Astrocyte of the hippocampus (primary cell): ENCODE measurements around the gene PRM3.
A peak's percentile ranks its signal among the peaks of the same experiment; 100 is the strongest.
"Not testable (repeated sequence)": the region's sequence is repeated elsewhere in the genome, so short reads cannot be mapped to it uniquely, and the experiment has no call there.

Source experiments
- DNase-seq: peaks from one replicate; pipeline ENCODE4 v3.0.0; 2011; ENCODE audit warnings: low read depth, low spot score

Gene PRM3

GRCh38 chr16:11306381-11306780 lies 33.0 kb upstream of the PRM3 start:
- DNase-seq: no peak

- no peak for DNase-seq
Measured at GRCh38 chr16:11303405-11304138, 30.1 kb upstream of the PRM3 start.

- no peak for DNase-seq
Measured at GRCh38 chr16:11302977-11303376, 29.5 kb upstream of the PRM3 start.

- DNase-seq: no peak
Measured at GRCh38 chr16:11301645-11302501, 28.4 kb upstream of the PRM3 start.

GRCh38 chr16:11300560-11300892 lies 27.1 kb upstream of the PRM3 start:
- DNase-seq: no peak

- DNase-seq: no peak
Measured at GRCh38 chr16:11299865-11300559, 26.6 kb upstream of the PRM3 start.

- DNase-seq: not testable (repeated sequence)
Measured at GRCh38 chr16:11298950-11299547, 25.6 kb upstream of the PRM3 start.

GRCh38 chr16:11298143-11298900 lies 24.9 kb upstream of the PRM3 start:
- no peak for DNase-seq

- DNase-seq: peak; percentile 96
Measured at GRCh38 chr16:11297492-11298142, 24.2 kb upstream of the PRM3 start.

- peak; percentile 41 for DNase-seq
Measured at GRCh38 chr16:11296706-11297491, 23.5 kb upstream of the PRM3 start.

- no peak for DNase-seq
Measured at GRCh38 chr16:11296351-11296705, 22.9 kb upstream of the PRM3 start.

- DNase-seq: no peak
Measured at GRCh38 chr16:11295672-11296071, 22.2 kb upstream of the PRM3 start.

- DNase-seq: no peak
Measured at GRCh38 chr16:11292076-11292748, 18.8 kb upstream of the PRM3 start.

- peak; percentile 43 for DNase-seq
Measured at GRCh38 chr16:11291091-11291703, 17.8 kb upstream of the PRM3 start.

- DNase-seq: no peak
Measured at GRCh38 chr16:11290102-11290893, 16.9 kb upstream of the PRM3 start.

- DNase-seq: not testable (repeated sequence)
Measured at GRCh38 chr16:11289696-11290095, 16.3 kb upstream of the PRM3 start.

- no peak for DNase-seq
Measured at GRCh38 chr16:11289202-11289601, 15.8 kb upstream of the PRM3 start.

GRCh38 chr16:11285842-11286241 lies 12.4 kb upstream of the PRM3 start:
- no peak for DNase-seq
